GM19468 (cell line): ENCODE results near the gene ANGPTL2.

Source experiments
- ATAC-seq: cut with Tn5 transposase; IDR thresholded peaks from one replicate; pipeline ENCODE4 v1.9.1; 2021; ENCODE audit warnings: mild to moderate bottlenecking, moderate library complexity, moderate number of reproducible peaks; ENCODE audit not compliant: unreplicated experiment; ENCODE audit errors: extremely low read depth

The ANGPTL2 gene

GRCh38 chr9:127081250-127082185, 40.9 kb downstream of the ANGPTL2 start:
- no peak for ATAC-seq

GRCh38 chr9:127079446-127080140, 42.8 kb downstream of the ANGPTL2 start:
- no peak for ATAC-seq

GRCh38 chr9:127078988-127079387, 43.4 kb downstream of the ANGPTL2 start:
- ATAC-seq, result no peak

GRCh38 chr9:127078336-127078735, 44.1 kb downstream of the ANGPTL2 start:
- no peak for ATAC-seq

GRCh38 chr9:127077644-127077946, 44.8 kb downstream of the ANGPTL2 start:
- no peak for ATAC-seq

GRCh38 chr9:127076860-127077643, 45.4 kb downstream of the ANGPTL2 start:
- no peak for ATAC-seq

GRCh38 chr9:127075624-127076372, 46.6 kb downstream of the ANGPTL2 start:
- no peak for ATAC-seq

- no peak for ATAC-seq
Observed at GRCh38 chr9:127074561-127075548, 47.6 kb downstream of the ANGPTL2 start.

- ATAC-seq, result no peak
Observed at GRCh38 chr9:127067603-127068220, 54.7 kb downstream of the ANGPTL2 start.

GRCh38 chr9:127066851-127067136, 55.6 kb downstream of the ANGPTL2 start:
- no peak for ATAC-seq

GRCh38 chr9:127066060-127066850, 56.2 kb downstream of the ANGPTL2 start:
- no peak for ATAC-seq

- ATAC-seq, result no peak
Observed at GRCh38 chr9:127065592-127065991, 56.8 kb downstream of the ANGPTL2 start.

GRCh38 chr9:127064335-127064734, 58.1 kb downstream of the ANGPTL2 start:
- ATAC-seq, result no peak

- no peak for ATAC-seq
Observed at GRCh38 chr9:127061411-127061810, 61.0 kb downstream of the ANGPTL2 start.

GRCh38 chr9:127059765-127060361, 62.6 kb downstream of the ANGPTL2 start:
- ATAC-seq, result no peak

GRCh38 chr9:127059030-127059429, 63.4 kb downstream of the ANGPTL2 start:
- no peak for ATAC-seq

- ATAC-seq, result no peak
Observed at GRCh38 chr9:127058645-127059021, 63.8 kb downstream of the ANGPTL2 start.
